Astrocyte (in vitro differentiated cells and primary cell): Measurements from ENCODE around the gene ZNF426.

ENCODE experiments used
- EZH2 ChIP-seq: IDR thresholded peaks from 2 replicates; pipeline ENCODE4 v1.6.1; 2012; ENCODE audit warnings: mild to moderate bottlenecking, low read length, inconsistent platforms; ENCODE audit not compliant: insufficient read depth
- TF ChIP-seq, protein P1 (sequence below): IDR thresholded peaks from 2 replicates; pipeline ENCODE4 v1.5.1; 2011; ENCODE audit warnings: low read depth, mild to moderate bottlenecking, inconsistent platforms, low read length, moderate library complexity; ENCODE audit not compliant: insufficient read depth

DNA sequence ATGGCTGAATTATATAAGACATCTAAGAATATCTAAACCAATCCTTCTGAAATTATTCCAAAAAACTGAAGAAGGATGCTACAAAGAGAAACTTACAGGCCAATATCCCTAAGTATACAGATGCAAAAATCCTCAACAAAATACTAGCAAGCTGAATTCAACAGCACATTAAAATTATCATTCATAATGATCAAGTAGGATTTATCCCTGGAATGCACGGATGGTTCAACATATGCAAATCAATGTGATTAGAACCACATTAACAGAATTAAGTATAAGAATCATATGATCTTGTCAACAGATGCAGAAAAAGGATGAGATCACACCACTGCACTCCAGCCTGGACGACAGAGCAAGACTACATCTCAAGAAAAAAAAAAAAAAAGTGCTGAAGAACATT lies 53.3 kb downstream of the ZNF426 start:
- TF ChIP-seq, protein P1, sequence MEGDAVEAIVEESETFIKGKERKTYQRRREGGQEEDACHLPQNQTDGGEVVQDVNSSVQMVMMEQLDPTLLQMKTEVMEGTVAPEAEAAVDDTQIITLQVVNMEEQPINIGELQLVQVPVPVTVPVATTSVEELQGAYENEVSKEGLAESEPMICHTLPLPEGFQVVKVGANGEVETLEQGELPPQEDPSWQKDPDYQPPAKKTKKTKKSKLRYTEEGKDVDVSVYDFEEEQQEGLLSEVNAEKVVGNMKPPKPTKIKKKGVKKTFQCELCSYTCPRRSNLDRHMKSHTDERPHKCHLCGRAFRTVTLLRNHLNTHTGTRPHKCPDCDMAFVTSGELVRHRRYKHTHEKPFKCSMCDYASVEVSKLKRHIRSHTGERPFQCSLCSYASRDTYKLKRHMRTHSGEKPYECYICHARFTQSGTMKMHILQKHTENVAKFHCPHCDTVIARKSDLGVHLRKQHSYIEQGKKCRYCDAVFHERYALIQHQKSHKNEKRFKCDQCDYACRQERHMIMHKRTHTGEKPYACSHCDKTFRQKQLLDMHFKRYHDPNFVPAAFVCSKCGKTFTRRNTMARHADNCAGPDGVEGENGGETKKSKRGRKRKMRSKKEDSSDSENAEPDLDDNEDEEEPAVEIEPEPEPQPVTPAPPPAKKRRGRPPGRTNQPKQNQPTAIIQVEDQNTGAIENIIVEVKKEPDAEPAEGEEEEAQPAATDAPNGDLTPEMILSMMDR: no peak
- no peak for TF ChIP-seq EZH2
